IMR-90 (cell line): Measurements from ENCODE around the gene ELL. TPM values are rescaled to one million over a fixed set of nuclear protein-coding genes. Genes with fewer than 3 reads are reported as not detected.

Experiments
- ATAC-seq: fragments of 200-7000 bp; cut with Tn5 transposase; 2 replicates; pipeline ENCODE4 v1.9.1; 2020; ENCODE audit warnings: low read depth, mild to moderate bottlenecking, moderate library complexity
- BruUV-seq: library from RNA; stranded (reverse); fragments of 400-500 nt; replicated peaks from 2 replicates; lab custom pipeline; 2021; lab: Mats Ljungman, UMichigan
- CTCF ChIA-PET: fragments of 300-600 bp; formaldehyde crosslinking; extraction: SDS; loops from one replicate; lab custom pipeline; 2021; ENCODE audit warnings: antibody characterized with exemption; lab: Yijun Ruan, JAX
- POLR2A ChIA-PET: fragments of 300-600 bp; sonication (Branson Sonifier 250); formaldehyde crosslinking; loops from one replicate; lab custom pipeline; 2022; ENCODE audit warnings: antibody characterized with exemption; ENCODE audit not compliant: unreplicated experiment; lab: Charles Lee
- DNase-seq: peaks from one replicate; pipeline ENCODE4 v3.0.0; 2013
- H2AFZ ChIP-seq: replicated peaks from 2 replicates; pipeline ENCODE3; 2013; ENCODE audit warnings: low read length, mild to moderate bottlenecking; ENCODE audit not compliant: poor library complexity
- H2AK5ac ChIP-seq: 2 replicates; pipeline ENCODE4 v1.6.1; 2013; ENCODE audit warnings: low read depth, low read length, inconsistent platforms
- H2AK9ac ChIP-seq: replicated peaks from 2 replicates; pipeline ENCODE3; 2013; ENCODE audit warnings: mild to moderate bottlenecking, low read depth, low read length, moderate library complexity; ENCODE audit not compliant: poor library complexity
- H2BK120ac ChIP-seq: 2 replicates; pipeline ENCODE4 v1.6.1; 2013; ENCODE audit warnings: low read depth, low read length, inconsistent platforms
- H2BK15ac ChIP-seq: 3 replicates; pipeline ENCODE4 v1.6.1; 2013; ENCODE audit warnings: low read depth, low read length, inconsistent platforms
- H2BK20ac ChIP-seq: 2 replicates; pipeline ENCODE4 v1.6.1; 2013; ENCODE audit warnings: low read depth, mild to moderate bottlenecking, inconsistent platforms, low read length, moderate library complexity
- H2BK5ac ChIP-seq: 2 replicates; pipeline ENCODE4 v1.6.1; 2013; ENCODE audit warnings: mild to moderate bottlenecking, low read depth, low read length, inconsistent platforms; ENCODE audit not compliant: poor library complexity, severe bottlenecking
- H3K14ac ChIP-seq: replicated peaks from 2 replicates; pipeline ENCODE4 v1.6.1; 2013; ENCODE audit warnings: low read depth, low read length, inconsistent platforms
- H3K18ac ChIP-seq: 2 replicates; pipeline ENCODE4 v1.6.1; 2013; ENCODE audit warnings: low read depth, low read length, control low read depth
- H3K23ac ChIP-seq: 2 replicates; pipeline ENCODE4 v1.6.1; 2013; ENCODE audit warnings: low read depth, low read length, inconsistent platforms
- H3K27ac ChIP-seq: 2 replicates; pipeline ENCODE4 v1.5.1; 2013; ENCODE audit warnings: mild to moderate bottlenecking, control low read depth, low read length; ENCODE audit not compliant: insufficient read depth
- H3K27me3 ChIP-seq: 2 replicates; pipeline ENCODE4 v1.6.1; 2013; ENCODE audit warnings: low read length; ENCODE audit not compliant: control insufficient read depth, insufficient read depth
- H3K36me3 ChIP-seq: 2 replicates; pipeline ENCODE4 v1.6.1; 2013; ENCODE audit warnings: low read length, mixed read lengths; ENCODE audit not compliant: control insufficient read depth, insufficient read depth
- H3K4ac ChIP-seq: 2 replicates; pipeline ENCODE4 v1.6.1; 2013; ENCODE audit warnings: low read depth, low read length, inconsistent platforms
- H3K4me1 ChIP-seq: 2 replicates; pipeline ENCODE4 v1.6.1; 2013; ENCODE audit warnings: low read length, mixed read lengths; ENCODE audit not compliant: control insufficient read depth, insufficient read depth
- H3K4me2 ChIP-seq: 2 replicates; pipeline ENCODE4 v1.6.1; 2013; ENCODE audit warnings: low read depth, mild to moderate bottlenecking, control low read depth, low read length, moderate library complexity
- H3K4me3 ChIP-seq: 2 replicates; pipeline ENCODE4 v1.5.1; 2013; ENCODE audit warnings: low read depth, mild to moderate bottlenecking, control low read depth, low read length, moderate library complexity; ENCODE audit not compliant: insufficient read depth
- H3K56ac ChIP-seq: 2 replicates; pipeline ENCODE4 v1.6.1; 2013; ENCODE audit warnings: low read length, inconsistent platforms; ENCODE audit not compliant: insufficient read depth; ENCODE audit errors: extremely low read depth
- H3K79me1 ChIP-seq, 2 experiments: 2 replicates each; pipeline ENCODE4 v1.6.1; 2013; ENCODE audit warnings: low read length in 2 of 2, inconsistent platforms in 1 of 2, low read depth in 1 of 2
- H3K9ac ChIP-seq: 2 replicates; pipeline ENCODE4 v1.6.1; 2013; ENCODE audit warnings: low read depth, low read length, control low read depth
- H3K9me1 ChIP-seq: 2 replicates; pipeline ENCODE4 v1.6.1; 2013; ENCODE audit warnings: low read length, inconsistent platforms; ENCODE audit not compliant: insufficient read depth
- H3K9me3 ChIP-seq: 2 replicates; pipeline ENCODE4 v1.6.1; 2013; ENCODE audit warnings: low read length; ENCODE audit not compliant: control insufficient read depth, insufficient read depth
- H4K20me1 ChIP-seq: 2 replicates; pipeline ENCODE4 v1.6.1; 2013; ENCODE audit warnings: low read length, inconsistent platforms; ENCODE audit not compliant: insufficient read depth
- H4K5ac ChIP-seq: 2 replicates; pipeline ENCODE4 v1.6.1; 2013; ENCODE audit warnings: mild to moderate bottlenecking, low read depth, low read length, control low read depth
- H4K8ac ChIP-seq, 2 experiments: 2 replicates each; pipeline ENCODE4 v1.6.1; 2013; ENCODE audit warnings: low read depth in 2 of 2, low read length in 2 of 2, control low read depth in 1 of 2, inconsistent platforms in 1 of 2
- H4K91ac ChIP-seq: 2 replicates; pipeline ENCODE4 v1.6.1; 2013; ENCODE audit warnings: low read depth, low read length, inconsistent platforms; ENCODE audit not compliant: insufficient read depth
- CHD1 ChIP-seq: IDR thresholded peaks from 2 replicates; pipeline ENCODE4 v1.6.1; 2012; ENCODE audit warnings: low read depth, low read length, improper control_type of control experiment
- MAFK ChIP-seq: IDR thresholded peaks from 2 replicates; pipeline ENCODE4 v1.6.1; 2012; ENCODE audit warnings: low read depth, low read length, improper control_type of control experiment
- MAZ ChIP-seq: IDR thresholded peaks from 2 replicates; pipeline ENCODE4 v1.6.1; 2012; ENCODE audit warnings: low read depth, mild to moderate bottlenecking, low read length, improper control_type of control experiment, moderate library complexity, borderline replicate concordance
- MXI1 ChIP-seq: IDR thresholded peaks from 2 replicates; pipeline ENCODE4 v1.6.1; 2012; ENCODE audit warnings: low read depth, mild to moderate bottlenecking, low read length, moderate library complexity, borderline replicate concordance
- RAD21 ChIP-seq: IDR thresholded peaks from 2 replicates; pipeline ENCODE4 v1.6.1; 2012; ENCODE audit warnings: low read length, improper control_type of control experiment
- RCOR1 ChIP-seq: IDR thresholded peaks from 2 replicates; pipeline ENCODE4 v1.6.1; 2012; ENCODE audit warnings: mild to moderate bottlenecking, low read length, improper control_type of control experiment; ENCODE audit not compliant: insufficient replicate concordance
- WGBS, 2 experiments: methylation state at CpG; one replicate each; pipeline versions ENCODE4 v1.1.5 to v1.1.7; 2013; ENCODE audit warnings: missing lambda C conversion rate in 2 of 2; ENCODE audit not compliant: insufficient read length in 1 of 2; ENCODE audit errors: extremely low coverage in 2 of 2; 5-methylcytosine and 5-hydroxymethylcytosine counted together
- dilution Hi-C: fragments of 300-500 bp; cut with HindIII; formaldehyde crosslinking; loops from one replicate; pipeline ENCODE4 v1.14.3; 2018; ENCODE audit warnings: low sequenced_read_pairs; ENCODE audit not compliant: unreplicated experiment
- in situ Hi-C: fragments of 300-500 bp; cut with MboI; formaldehyde crosslinking; loops from 3 replicates; pipeline ENCODE4 v1.14.3; 2019; ENCODE audit warnings: low sequenced_read_pairs, inconsistent platforms, mixed read lengths
- intact Hi-C: fragments of 100-400 bp; cut with micrococcal nuclease; formaldehyde crosslinking; loops from 2 replicates; pipeline ENCODE4 v1.10.0; 2022
- polyA plus RNA-seq, 3 experiments: library from polyadenylated mRNA; depleted of rRNA; stranded (reverse); fragments of >200 nt; gene quantifications; 2 replicates each; pipeline ENCODE4 v1.2.3, GENCODE V29; 2012; ENCODE audit warnings: low replicate concordance in 1 of 3
- total RNA-seq: library from RNA; depleted of rRNA; stranded (reverse); fragments of >200 nt; gene quantifications from 2 replicates; pipeline ENCODE4 v1.2.3, GENCODE V29; 2012

The ELL gene
- total and polyA plus RNA-seq, 2 of the 4 experiments (the other 2 are of a cell fraction): 6.3 to 13.1 TPM

DNA sequence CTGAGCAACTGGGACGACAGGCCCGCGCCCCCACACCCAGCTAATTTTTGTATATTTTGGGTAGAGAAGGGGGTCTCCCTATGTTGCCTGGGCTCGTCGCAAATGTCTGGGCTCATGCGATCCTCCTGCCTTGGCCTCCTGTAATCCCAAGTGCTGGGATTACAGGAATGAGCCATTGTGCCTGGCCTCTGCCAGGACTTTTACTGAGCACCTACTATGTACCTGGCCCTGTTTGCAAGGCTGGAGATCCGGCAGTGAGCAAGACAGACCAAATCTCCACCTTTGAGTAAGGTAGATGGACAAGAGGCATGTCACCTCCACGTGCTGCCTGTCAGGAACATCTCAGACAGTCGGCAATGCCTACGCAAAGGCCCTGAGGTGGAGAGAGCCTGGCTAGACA lies 14.6 kb upstream of the ELL start:
- H3K36me3 ChIP-seq: peaks cover 66% of the 10 kb centered on the region
- ATAC-seq (no peak), DNase-seq (no peak)
- peaks cover 12 to 37% of the 10 kb centered on the region in 2 experiments for H3K79me1 ChIP-seq
- H3K4me3 ChIP-seq: no peak overlapping the region
- H2AFZ ChIP-seq: no peak overlapping the region
- H3K4me2 ChIP-seq: no peak overlapping the region
- H3K18ac ChIP-seq: no peak overlapping the region
- H4K20me1 ChIP-seq: no peaks in the 10 kb centered on the region
- no TSS peak for BruUV-seq
- dilution Hi-C loops (no loop called here), in situ Hi-C loops (no loop called here), intact Hi-C loops (no loop called here)
- H3K9me1 ChIP-seq: peaks cover 4% of the 10 kb centered on the region; the same call in 1 of the 2 replicates
- H4K5ac ChIP-seq: no peak overlapping the region
- no peak overlapping the region for H4K8ac ChIP-seq
- no peak overlapping the region for H2AK9ac ChIP-seq
- no peak overlapping the region for H3K9ac ChIP-seq
- no peaks in the 10 kb centered on the region for H3K9me3 ChIP-seq
- no peak overlapping the region for H2BK5ac ChIP-seq
- H3K4ac ChIP-seq: no peak overlapping the region
- no peak for TF ChIP-seq MAFK
- no peak for TF ChIP-seq CHD1
- TF ChIP-seq MAZ: no peak
- no peak for TF ChIP-seq MXI1
- no peak for TF ChIP-seq RAD21
- no peak for TF ChIP-seq RCOR1
- H2BK120ac ChIP-seq: no peak overlapping the region
- H3K27ac ChIP-seq: no peak overlapping the region
- H3K4me1 ChIP-seq: no peaks in the 10 kb centered on the region; the same call in 1 of the 2 replicates
- 94% methylated on average over 7 of the region's 10 CpGs; no CpG with 5 or more reads in 1 of the 2 experiments for WGBS, 2 experiments
- no peak overlapping the region for H2BK20ac ChIP-seq
- H4K91ac ChIP-seq: no peak overlapping the region
- H3K14ac ChIP-seq: no peak overlapping the region
- CTCF ChIA-PET: no interaction called here
- no peak overlapping the region for H3K56ac ChIP-seq
- no peak overlapping the region for H2BK15ac ChIP-seq
- H2AK5ac ChIP-seq: no peak overlapping the region
- no peaks in the 10 kb centered on the region for H3K27me3 ChIP-seq
- POLR2A ChIA-PET: no interaction called here
- no peak overlapping the region for H3K23ac ChIP-seq
